Activated naive CD4-positive, alpha-beta T cell treated with Interleukin-2 at 50 U/mL for 16 hours (primary cell): Measurements from ENCODE around the gene LNX2.

Experiments used
- DNase-seq: peaks from one replicate; pipeline ENCODE4 v3.0.0-alpha.2; 2020

The LNX2 gene

DNA sequence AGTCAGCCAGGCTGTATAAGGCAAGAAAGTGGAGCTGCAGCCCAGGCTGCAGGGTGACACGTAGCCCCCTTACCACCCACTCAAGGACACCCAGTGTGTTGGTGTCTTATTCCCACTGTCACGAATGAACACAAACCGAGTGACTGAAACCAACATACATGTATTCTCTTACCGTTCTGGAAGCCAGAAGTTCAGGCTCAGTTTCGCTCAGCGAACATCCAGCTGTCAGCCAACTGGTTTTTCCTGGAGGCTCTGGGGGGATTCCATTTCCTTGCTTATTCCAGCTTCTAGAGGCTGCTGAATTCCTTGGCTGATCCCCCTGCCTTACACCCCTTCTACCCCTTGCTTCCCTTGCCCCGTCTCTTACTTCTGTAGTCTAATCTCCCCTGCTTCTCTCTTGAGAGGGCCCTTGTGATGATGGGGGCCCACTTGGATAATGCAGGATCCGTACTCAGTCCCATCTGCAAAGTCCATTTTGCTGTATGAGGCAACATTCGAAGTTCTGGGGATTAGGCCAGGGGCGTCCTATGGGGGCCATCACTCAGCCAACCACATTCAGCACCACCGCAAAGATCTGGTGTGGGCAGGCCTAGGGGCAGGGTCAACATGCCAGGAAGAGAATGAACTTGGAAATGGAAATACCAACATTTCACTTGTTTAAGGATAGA is 122.6 kb downstream of the LNX2 start:
- DNase-seq = no peak

- no peak for DNase-seq
Observed at GRCh38 chr13:27496536-27497273, 123.6 kb downstream of the LNX2 start.

DNA sequence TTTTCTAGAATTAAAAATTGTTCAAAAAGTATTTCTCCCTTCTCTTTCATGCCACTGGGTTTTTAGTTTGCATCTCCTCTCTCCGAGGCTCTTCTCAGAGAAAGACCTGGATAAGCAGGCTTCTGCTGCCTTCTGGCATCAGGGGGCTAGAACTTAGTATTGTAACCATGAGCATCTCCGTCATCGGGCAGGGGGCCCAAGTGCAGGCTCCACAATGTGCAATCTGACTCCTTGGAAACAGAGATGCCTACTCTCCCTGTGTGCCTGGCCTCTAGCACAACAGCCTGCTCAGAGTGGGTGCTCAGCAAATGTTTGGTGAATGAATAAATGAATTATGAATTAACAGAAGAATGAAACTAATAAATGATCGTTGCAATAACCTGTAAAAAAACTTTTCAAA is 124.3 kb downstream of the LNX2 start:
- DNase-seq = no peak
